Hematopoietic multipotent progenitor cell treated with erythropoietin and hydrocortisone succinate and interleukin-3 and kit ligand, for 17 days (in vitro differentiated cells): Measurements from ENCODE around the gene FAM169A.
"Not testable (repeated sequence)": the region's sequence is repeated elsewhere in the genome, so short reads cannot be mapped to it uniquely, and the experiment has no call there.

Experiments
- DNase-seq: peaks from one replicate; pipeline ENCODE4 v3.0.0-alpha.2; 2015; ENCODE audit warnings: low spot score

The FAM169A gene

DNA sequence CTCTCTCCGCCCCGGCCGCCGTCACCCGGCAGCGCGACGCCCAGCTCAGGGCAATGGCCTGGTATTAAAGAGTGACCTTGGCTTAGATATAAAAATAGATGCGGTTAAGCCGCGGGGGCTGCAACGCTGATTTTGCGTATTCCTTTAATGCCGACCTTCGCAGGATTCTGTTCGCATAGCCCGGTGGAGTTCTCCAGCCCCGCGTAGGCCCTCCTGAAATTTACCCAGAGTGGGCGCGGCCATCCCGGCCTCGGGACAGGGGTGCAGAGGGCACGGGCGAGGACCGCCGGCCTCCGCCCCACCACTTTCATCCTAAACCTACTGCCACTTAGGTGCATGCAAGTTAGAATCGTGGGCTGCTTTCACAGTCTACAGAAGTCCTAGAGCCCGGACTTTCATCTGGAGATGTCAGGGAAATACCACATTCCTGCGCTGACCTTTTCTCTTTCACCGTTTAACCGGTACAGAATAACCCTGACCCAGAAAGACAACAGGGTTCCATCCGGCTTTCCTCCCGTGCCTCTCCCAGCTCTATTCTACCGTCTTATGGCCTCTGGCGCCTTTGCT is 492 bp upstream of the FAM169A start:
- DNase-seq = no peak

DNA sequence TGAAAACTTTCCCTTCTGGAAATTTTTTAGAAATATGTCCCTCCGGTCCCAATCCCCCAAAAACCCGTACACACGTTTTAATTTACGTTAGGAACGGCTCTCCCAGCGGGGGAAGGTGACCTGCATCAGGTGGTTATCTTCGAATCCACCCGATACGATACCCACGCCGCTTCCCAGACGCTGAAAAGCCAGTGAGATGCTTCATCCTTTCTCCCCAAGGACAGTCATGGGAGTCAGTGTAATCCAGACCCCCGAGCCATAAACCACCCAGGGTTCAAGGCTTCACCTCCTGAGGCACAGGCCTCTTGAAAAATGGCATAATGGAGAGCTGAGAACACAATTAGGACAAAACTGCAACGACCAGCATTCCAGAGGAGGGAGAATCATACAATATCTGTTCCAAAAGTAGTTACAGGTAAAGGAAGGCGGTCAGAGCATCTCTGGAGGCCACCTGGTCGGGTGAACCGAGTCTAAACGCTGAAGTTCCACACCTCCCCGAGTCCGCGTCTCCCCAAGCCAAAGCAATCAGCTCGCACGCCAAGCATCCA is 857 bp downstream of the FAM169A start:
- no peak for DNase-seq

DNA sequence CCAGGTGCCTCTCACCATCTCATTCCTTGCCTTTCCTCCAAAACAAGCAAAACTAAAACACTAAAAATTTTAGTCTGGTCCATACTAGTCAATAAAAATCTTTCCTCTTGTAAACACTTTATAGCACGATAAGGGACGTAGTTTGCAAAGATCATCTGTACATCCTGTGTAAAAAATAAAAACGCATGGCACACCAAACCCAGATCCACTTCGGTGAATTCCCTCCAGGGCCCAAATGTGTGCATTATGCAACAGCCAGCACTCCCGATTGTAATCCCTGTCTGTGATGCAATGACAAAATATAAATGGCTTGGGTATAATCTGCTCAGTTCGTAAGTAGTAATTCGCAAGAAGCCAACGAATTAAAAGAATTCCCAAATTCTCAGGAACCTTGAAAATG is 1.4 kb downstream of the FAM169A start:
- DNase-seq = no peak

DNA sequence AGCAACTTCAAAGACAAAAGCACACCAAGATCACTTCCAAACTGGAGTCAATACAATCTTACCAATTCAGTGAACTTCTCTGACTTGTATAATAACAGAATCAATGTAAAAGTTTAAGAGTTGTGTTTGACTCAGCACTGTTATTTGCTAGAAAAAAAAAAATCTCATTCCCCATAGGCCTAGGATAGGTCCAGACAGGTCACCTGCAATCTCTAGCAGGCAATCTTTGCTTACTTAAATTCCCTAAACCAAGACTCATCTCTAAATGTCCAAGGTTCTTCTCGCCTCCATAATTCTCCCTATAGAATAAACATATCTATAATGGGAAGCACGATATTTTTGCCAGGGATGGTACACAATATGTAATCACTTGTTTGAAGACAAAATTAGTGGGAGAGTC is 2.5 kb downstream of the FAM169A start:
- DNase-seq = no peak

DNA sequence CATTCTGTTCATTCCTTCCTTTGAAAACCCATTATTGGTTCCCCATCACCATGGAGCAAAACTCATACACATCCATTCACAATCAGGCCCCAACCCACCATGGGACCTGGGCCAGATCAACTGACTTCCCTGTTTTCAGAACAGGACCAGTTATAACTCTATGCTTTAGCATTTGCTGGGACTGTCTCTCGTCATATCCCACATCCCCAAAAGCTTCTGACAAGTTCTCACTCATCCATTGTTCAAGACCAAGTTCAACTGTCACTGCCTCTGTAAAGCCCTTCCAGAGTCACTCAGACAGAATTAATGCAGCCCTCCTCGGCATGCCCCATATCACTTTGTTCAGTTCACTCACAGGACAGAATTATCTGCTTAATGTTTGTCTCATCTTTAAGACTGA is 4.0 kb downstream of the FAM169A start:
- no peak for DNase-seq

DNA sequence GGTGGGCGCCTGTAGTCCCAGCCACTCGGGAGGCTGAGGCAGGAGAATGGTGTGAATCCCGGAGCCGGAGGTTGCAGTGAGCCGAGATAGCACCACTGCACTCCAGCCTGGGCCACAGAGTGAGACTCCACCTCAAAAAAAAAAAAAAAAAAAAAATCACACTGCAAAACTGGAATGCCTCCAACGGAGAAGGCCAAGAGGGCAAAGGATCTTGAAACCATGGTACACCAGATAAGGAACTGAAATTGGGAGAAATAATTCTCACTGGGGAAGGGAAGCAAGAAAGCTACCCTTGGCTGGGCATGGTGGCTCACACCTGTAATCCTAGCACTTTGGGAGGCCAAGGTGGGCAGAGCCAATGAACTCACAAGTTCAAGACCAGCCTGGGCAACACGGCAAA is 9.2 kb downstream of the FAM169A start:
- not testable (repeated sequence) for DNase-seq

DNA sequence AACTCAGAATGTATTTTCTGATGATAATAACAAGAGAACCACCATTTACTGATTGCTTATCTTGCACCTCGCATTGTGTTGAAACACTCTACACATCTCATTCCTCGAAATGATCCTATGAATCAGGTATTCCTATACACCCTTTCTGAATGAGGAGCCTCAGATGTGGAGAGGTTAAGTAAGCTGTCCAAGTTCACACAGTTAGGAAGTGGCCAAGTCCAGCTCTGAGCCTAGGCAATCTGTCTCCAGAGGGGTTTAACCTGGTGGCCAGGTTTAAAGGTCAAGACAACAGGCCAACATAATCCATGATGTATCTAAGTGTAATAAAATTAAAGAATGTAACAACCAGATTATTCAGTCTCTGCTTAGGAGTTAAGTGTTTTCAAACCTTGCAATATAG is 12.9 kb downstream of the FAM169A start:
- no peak for DNase-seq

DNA sequence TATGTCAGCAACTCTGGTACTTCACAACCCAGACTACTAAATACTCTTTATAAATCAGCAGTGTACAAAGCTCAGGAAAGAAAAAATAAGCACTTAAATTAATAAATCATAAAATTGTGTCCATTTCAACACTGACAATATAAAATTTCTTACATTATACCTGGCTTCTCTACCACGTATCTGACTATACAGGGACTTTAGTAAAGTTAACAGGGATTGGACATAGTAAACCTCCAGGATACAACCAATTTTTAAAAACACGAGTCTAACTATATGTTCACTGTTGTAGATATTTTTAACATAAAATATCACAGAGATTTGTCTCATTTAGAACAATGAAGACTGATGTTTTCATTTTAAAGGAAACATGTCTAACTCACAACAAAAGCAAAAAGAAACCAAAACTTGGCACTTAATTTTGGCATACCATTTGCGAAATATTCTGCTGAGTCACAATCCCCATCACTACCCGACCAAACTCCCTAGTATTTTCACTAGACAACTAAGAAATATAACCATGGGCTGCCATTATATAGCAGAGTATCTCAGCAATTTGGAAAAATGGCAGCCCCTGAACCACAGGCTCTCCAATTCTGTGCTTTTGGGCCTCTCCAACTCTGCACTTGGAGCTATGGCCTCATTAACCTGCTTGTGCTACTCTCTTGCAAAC is 14.4 kb downstream of the FAM169A start:
- DNase-seq = no peak

DNA sequence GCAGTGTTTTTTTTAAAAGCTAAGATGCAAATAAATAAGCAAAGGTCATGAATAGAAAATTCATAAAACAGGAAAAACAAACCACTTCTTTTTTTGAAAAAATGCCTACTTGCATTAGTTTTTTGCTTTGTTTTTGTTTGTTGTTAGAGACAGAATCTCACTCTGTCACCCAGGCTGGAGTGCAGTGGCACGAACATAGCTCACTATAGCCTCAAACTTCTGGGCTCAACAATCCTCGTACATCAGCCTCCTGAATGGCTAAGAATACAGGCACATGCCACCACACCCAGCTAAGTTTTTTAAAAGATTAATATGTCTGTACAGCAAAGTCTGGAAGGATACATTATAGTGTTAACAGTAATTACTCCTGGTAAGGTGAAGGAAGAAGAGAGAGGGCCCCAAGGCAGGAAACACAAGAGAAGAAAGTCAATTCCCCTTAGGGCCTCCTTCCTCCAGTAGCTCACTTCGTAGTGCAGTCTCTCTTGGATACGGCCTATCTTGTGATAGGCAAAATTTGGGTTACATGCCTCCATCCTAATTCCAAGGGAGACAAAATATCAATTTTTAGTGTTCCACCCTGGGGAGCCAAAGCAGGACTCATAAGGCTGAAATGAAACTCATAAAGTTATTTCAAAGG is 15.3 kb downstream of the FAM169A start:
- no peak for DNase-seq

DNA sequence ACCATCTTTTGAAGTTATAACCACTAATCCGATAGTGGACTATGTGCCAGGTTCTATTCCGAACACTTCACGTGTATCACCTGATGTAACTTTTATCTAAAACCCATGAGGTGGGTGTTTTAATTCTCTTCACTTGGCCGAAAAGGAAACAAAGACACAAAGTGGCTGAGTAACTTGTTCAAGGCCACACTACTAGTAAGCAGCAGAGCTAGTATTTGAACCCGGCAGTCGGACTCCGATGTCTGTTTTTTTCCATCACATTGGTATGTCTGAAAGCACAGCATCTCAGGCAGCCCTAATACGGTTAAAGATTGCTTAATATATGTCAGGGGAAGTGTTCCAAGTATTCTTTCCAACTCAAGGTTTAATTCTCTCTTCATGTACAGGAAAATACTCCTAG is 16.2 kb downstream of the FAM169A start:
- no peak for DNase-seq

DNA sequence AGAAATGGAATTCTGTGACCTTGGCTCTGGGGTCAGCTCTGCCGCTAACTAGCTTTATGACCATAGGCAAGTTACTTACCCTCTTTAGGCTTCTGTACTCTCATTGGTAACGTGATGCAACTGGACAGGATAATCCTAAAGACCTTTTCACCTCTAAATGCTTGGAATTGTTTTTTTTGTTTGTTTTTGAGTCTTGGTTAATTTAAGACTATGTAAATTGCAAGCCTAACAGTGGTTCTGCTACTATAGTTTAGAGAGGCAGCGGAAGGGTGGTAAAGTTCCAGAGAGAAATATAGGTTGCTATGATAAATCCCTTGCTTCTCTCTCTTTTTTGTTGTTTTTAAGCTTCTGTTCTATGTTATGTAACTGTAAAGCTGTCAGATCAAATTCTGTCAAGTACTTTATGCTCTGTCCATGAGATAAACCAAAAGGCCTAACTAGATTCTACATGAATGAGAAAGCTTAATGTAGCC is 17.6 kb downstream of the FAM169A start:
- no peak for DNase-seq

DNA sequence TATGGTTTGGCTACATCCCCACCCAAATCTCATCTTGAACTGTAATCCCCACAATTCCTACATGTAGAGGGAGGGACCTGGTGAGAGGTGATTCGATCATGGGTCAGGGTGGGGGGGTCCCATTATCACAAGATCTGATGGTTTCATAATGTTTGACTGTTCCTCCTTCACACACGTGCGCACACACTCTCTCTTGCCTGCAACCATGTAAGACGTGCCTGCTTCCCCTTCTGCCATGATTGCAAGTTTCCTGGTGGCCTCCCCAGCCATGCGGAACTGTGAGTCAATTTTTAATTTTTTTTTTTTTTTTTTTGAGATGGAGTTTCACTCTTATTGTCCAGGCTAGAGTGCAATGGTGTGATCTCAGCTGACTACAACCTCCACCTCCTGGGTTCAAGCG is 27.0 kb downstream of the FAM169A start:
- DNase-seq = no peak

DNA sequence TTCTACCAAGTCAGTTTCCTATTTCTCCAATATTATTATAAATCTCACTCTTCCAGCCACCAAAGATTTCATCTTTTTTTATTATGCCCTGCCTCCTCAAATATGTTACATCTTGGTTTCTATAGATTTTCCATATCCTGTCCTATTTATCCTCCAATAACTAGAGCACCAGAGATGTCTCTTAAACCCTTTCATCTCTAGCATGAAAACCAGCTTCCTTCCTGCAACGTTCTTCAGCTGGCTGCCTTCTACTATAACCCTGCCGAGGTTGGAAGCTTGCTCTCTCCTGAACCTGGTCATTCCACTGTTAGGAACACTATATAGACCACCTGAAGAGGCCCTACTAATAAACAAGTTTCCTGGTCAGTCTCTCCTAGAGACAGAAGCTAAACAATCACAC is 27.9 kb downstream of the FAM169A start:
- no peak for DNase-seq

DNA sequence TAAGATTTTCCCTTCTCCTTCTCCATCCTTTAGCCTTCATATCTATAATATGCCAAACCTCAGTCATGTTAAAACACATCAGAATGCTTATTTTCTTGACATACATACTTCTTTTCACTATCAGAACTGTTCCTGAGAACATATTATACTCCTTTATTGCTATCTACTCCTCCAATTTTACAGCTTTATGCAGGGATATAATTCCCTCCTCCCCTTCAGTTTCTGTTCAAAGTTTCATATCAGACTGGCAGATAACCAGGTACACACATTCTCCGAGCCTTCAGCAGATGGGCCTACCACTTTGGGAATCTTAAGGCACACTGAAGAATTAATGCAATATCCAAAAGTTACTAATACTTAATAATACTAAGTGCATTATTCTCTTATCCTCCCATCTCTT is 29.1 kb downstream of the FAM169A start:
- DNase-seq = no peak

DNA sequence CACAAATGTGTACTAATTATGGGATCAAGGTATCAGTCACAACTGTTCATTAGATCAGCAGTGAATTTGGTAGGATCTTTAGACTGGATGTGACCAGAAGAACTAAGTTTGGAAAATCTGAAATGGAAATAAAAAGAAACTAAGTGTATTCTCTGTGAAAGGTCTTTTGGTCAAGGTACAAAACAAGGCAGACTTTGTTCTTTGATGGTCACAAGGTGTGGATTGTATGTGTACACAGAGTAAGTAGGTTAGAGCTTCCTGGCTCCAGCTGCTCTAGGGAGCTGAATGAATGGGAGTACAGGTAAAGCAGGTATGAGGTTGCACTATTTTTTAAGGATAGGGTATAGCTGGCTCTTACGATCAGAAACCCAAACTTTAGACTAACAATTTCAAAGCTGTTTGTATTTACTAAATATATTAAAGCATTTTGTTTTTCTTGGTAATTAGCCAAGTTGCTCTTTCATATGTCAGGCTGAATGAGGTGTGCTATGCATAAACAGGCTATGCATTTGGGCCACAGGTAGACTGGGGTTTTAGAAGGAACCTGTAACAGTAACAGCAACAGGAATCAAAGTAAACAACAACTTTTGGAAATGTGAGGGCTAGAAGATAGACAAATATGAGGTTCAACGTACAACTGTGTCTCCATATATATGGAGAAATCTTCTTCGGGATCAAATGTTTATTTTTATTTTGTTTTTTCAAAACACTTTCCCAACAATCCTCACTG is 32.5 kb downstream of the FAM169A start:
- no peak for DNase-seq

DNA sequence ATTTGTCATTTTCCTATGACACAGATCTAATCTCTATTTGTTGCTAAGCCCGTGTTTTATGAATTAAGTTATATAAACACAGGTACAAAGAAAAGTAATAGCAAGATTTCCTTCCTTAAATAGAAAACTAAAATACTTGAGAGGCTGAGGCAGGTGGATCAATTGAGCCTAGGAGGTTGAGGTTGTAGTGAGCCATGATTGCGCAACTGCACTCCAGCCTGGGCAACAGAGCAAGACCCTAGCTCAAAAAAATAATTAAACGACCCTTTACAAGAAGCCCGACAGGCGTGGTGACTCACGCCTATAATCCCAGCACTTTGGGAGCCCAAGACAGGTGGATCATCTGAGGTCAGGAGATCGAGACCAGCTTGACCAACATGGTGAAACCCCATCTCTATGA is 36.8 kb downstream of the FAM169A start:
- no peak for DNase-seq

DNA sequence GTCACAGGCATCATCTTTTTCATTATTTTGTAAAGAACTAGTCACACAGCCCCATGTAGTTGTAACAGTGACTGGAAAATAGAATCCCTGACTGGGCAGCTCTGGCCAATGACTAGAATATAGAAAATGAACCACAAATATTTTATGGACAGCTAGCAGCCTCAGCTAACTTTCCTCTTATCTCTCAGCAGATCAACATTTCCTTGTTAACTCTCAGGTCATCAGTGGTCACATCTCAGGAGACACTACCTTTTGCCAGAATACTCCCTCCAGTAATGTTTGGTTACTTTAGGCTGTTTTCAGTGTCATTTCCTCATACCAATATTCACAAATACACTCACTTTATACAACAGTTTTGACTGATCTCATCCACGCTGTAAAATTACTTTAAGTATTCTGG is 43.9 kb downstream of the FAM169A start:
- DNase-seq = no peak

DNA sequence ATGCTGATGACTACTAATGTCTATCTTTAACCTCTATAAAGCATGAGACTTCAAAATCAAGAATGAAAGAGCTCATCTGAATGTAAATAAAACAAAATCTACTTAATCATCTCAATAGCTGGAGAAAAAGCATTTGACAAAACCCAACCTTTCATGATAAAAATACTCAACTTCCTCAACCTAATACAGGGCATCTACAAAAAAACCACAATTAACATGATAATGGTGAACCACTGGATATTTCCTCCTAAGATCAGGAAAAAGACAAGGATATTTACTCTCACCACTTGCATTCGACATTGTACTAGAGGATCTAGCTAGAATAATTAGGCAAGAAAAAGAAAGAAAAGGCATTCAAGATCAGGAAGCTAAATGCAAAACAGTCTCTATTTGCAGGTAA is 49.3 kb downstream of the FAM169A start:
- DNase-seq = no peak

DNA sequence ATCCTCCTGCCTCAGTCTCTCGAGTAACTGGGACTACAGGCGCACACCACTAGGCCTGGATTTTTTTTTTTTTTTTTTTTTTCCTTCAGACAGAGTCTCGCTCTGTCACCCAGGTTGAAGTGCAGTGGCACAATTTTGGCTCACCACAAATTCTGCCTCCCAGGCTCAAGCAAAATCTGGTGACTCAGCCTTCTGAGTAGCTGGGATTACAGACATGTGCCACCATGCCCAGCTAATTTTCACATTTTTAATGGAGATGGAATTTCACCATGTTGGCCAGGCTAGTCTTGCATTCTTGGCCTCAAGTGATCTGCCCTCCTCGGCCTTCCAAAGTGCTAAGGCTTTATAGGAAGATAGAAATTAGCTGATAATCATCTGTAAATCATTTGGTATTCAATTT is 55.3 kb downstream of the FAM169A start:
- no peak for DNase-seq

DNA sequence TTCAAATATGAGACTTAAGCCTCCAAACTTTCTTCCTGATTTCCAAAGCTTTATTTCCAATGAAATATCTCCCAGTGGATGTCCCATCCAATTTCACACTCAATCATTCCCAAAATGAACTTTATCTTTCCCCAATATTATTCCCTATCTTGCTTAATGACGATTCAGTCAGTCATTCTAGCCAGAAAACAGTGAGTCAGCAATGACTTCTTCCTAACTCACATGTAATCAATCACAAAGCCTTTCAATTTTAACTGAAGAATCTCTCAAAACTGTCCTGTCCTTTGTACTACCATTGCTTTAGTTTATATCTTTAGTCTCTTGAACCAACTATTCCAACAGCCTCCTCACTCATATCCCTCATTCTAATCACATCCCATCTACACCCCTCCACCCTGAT is 64.2 kb downstream of the FAM169A start:
- DNase-seq = no peak

DNA sequence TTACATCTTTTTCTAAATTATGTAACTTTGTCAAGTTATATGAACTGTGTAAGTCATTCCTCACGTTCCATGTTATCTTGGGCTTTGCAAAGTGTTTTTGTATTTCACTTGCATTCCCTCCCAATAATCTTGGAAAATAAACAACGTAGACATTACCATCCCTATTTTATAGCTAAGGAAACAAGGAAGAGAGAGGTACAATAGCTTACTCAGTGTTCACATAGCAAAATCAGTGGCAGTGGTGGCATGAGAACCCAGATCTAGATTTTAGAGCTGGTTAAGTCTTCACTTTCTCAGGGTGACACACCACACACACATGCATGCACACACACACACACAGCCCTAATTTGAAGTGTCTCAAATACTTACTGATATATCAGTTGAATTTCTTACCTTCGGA is 65.0 kb downstream of the FAM169A start:
- DNase-seq = no peak

DNA sequence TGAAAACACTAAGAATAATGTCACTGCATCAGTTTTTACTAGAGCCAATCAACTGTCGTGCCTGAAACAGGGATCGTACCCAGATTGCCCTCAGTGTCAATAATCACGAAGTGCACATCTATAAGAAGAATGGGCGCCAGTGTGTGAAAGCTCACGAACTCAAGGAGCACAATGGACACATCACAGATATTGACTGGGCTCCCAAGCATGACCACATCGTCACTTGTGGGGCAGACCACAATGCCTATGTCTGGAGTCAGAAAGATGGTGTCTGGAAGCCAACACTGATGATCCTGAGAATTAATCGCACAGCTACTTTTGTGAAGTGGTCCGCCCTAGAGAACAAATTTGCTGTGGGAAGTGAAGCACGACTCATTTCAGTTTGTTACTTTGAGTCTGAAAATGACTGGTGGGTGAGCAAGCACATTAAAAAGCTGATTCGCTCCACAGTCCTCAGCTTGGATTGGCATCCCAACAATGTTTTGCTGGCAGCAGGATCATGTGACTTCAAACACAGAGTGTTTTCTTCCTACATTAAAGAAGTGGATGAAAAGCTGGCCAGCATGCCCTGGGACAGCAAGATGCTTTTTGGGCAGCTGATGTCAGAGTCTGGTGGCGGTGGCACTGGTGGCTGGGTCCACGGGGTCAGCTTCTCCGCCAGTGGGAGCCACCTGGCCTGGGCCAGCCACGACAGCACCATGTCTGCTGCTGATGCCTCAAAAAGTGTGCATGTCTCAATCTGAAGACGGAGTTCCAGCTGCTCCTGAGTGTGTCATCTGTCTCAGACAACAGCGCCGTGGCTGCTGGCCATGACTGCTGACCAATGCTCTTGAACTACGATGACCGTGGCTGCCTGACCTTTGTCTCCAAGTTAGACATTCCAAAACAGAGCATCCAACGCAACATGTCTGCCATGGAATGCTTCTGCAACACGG is 66.9 kb downstream of the FAM169A start:
- DNase-seq = no peak
